ENCODE data around the gene CCDC124.
"Not testable (repeated sequence)": the region's sequence is repeated elsewhere in the genome, so short reads cannot be mapped to it uniquely, and the experiment has no call there.

The CCDC124 gene, protein sequence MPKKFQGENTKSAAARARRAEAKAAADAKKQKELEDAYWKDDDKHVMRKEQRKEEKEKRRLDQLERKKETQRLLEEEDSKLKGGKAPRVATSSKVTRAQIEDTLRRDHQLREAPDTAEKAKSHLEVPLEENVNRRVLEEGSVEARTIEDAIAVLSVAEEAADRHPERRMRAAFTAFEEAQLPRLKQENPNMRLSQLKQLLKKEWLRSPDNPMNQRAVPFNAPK

DNA sequence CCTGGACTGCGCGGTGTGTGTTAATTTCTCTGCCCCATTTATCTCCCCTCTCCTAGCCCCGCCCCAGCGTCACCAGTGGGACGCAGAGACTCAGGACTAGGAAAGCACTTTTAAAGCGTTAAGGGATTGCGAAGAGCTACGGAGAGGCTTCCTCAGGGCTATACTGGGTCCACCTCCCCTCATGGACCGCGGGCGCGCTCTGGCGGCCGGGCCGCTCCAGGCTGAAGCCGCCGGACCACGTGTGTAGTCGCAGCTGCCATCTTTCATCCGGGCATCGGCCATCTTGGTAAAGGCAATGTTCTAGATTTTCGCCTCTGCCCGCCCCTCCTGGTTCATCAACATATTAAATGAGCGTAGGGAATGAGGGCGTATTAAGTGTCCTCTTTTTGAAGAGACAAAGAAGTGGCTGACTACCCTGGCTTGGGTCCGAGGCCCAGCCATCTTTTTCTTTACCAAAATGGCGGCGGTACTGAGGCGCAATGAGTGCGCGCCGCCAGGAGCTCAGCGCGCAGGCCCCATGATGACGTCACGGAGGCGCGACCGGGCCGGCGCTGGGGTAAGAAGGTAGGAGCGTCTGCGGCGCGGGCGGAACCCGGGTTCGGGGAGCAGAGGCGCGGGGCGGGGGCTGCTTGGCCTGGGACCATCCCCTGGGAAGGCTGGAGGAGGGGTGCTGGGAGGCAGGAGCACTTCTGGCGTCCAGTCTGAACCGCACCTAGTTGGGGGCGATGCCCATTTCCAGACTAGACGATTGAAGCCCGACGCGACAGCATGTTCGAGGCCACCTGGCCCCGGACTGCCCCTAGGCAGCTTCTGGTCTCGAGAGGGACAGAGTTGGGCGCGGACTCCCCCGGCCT, at the start of gene CCDC124:
TSS of gene CCDC124 (plus strand) at position 531 of the 854 bp plus-strand sequence. CDS start 3,406 bp downstream, outside the sequence.
- DNase-seq: peak; percentile 95 to 97
- TF ChIP-seq POLR2A (IDR thresholded peaks at IDR 0.05; ENCODE audit: low read length) (peak; percentile 84), GATA1 (IDR thresholded peaks at IDR 0.05; ENCODE audit: low read depth, low read length) (no peak)

DNA sequence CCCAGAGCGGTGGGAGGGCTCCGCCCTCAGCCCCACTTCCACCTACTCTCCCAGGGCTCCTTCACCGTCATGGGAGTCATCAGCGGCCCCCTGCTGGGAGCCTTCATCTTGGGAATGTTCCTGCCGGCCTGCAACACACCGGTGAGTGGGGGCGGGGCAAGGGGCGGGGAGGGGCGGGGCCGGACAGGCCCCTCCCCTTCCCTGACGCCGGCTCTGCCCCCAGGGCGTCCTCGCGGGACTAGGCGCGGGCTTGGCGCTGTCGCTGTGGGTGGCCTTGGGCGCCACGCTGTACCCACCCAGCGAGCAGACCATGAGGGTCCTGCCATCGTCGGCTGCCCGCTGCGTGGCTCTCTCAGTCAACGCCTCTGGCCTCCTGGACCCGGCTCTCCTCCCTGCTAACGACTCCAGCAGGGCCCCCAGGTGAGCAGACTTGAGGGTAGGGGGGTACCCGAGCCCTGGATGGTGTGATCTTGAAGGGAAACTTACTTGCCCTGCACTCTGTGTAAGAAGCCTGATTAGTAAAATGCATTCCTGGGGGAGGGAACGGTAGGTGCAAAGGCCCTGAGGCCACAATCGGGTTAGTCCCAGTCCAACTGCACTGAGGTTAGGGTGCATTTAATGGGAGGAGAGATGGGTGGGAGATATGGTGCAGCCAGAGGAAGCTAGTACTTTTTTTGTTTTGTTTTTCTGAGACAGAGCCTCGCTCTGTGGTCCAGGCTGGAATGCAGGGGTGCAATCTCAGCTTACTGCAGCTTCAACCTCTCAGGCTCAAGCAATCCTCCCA, 49.0 kb upstream of the CCDC124 start:
- no peak for TF ChIP-seq GATA1 (IDR thresholded peaks at IDR 0.05; ENCODE audit: low read depth, low read length)
- no peak for TF ChIP-seq POLR2A (IDR thresholded peaks at IDR 0.05; ENCODE audit: low read length)
- DNase-seq: no peak

DNA sequence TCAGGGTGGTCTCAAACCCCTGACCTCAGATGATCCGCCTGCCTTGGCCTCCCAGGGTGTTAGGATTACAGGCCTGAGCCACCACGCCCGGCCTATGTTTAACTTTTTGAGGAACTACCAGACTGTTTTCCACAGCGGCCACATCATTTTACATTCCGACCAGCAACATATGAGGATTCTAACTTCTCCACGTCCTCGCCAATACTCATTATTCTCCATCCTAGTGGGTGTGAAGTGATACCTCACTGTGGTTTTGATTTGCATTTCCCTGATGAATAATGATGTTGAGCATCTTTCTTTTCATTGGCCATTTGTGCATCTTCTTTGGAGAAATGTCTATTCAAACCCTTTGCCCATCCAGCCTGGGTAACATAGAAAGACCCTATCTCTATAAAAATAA, 46.3 kb upstream of the CCDC124 start:
- no peak for TF ChIP-seq GATA1 (IDR thresholded peaks at IDR 0.05; ENCODE audit: low read depth, low read length)
- no peak for TF ChIP-seq POLR2A (IDR thresholded peaks at IDR 0.05; ENCODE audit: low read length)
- DNase-seq: no peak

DNA sequence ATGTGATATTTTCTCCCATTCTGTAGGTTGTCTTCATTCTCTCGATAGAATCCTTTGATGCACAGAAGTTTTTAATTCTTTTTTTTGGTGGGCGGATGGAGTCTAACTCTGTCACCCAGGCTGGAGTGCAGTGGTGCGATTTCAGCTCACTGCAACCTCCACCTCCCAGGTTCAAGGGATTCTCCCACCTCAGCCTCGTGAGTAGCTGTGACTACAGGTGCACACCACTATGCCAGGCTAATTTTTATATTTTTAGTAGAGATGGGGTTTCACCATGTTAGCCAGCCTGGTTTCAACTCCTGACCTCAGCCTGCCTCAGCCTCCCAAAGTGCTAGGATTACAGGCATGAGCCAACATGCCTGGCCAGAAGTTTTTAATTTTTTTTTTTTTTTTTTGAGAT, 45.6 kb upstream of the CCDC124 start:
- DNase-seq: not testable (repeated sequence)

DNA sequence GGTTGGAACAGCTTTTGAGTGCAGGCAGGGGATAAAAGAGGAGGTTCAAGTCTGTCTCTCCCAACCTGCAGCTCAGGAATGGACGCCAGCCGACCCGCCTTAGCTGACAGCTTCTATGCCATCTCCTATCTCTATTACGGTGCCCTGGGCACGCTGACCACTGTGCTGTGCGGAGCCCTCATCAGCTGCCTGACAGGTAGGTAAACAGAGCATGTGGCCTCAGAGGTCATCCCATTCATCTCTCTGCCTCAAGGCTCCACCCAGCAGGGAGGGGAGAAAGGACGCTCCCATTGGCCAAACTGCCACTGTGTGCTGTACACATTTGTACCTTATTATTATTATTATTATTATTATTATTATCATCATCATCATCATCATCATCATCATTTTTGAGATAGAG, 44.6 kb upstream of the CCDC124 start:
- TF ChIP-seq POLR2A (IDR thresholded peaks at IDR 0.05; ENCODE audit: low read length) (no peak), GATA1 (IDR thresholded peaks at IDR 0.05; ENCODE audit: low read depth, low read length) (no peak)
- DNase-seq: no peak

- peak in 1 of 2 experiments; percentile 35 for DNase-seq
Measured at GRCh38 chr19:17889609-17890214, 43.1 kb upstream of the CCDC124 start.

GRCh38 chr19:17893766-17894165, 39.0 kb upstream of the CCDC124 start:
- TF ChIP-seq POLR2A (IDR thresholded peaks at IDR 0.05; ENCODE audit: low read length) (no peak), GATA1 (IDR thresholded peaks at IDR 0.05; ENCODE audit: low read depth, low read length) (no peak)
- no peak for DNase-seq

More at GRCh38 chr19:17889609-17890214, 43.1 kb upstream of the CCDC124 start:
- no peak for TF ChIP-seq POLR2A (IDR thresholded peaks at IDR 0.05; ENCODE audit: low read length)

DNA sequence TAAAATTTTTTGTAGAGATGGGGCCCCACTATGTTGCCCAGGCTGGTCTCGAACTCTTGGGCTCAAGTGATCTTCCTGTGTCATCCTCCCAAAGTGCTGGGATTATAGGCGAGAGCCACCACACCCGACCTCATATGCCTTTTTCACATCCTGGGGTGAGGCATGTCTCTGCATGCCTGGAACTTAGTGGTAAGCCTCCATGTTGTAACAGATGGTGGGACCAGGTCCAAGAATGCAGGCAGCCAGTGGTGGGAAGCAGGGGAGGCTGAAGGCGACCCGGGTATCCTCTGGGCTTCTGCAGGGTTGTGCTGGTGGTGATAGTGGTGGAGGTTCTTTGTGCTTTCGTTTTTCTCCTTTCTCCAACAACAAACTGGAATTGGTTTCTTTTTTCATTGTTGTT, 30.1 kb upstream of the CCDC124 start:
- TF ChIP-seq POLR2A (IDR thresholded peaks at IDR 0.05; ENCODE audit: low read length) (no peak), GATA1 (IDR thresholded peaks at IDR 0.05; ENCODE audit: low read depth, low read length) (no peak)
- no peak for DNase-seq

DNA sequence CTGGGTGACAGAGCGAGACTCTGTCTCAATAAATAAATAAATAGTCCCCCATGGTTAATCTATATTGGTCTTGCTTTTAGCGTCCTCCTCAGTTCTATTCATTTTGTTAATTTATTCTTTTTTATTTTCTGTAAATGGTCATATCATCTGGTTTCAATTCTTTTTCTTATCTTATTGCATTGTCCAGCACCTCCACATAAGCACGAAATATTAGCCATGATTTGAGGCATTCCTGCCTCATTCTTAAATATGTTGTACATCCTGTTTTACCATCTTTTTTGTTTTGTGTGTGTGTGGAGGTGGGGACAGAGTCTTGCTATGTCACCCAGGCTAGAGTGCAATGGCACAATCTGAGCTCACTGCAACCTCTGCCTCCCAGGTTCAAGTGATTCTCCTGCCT, 24.6 kb upstream of the CCDC124 start:
- no peak for DNase-seq
- TF ChIP-seq GATA1 (IDR thresholded peaks at IDR 0.05; ENCODE audit: low read depth, low read length): no peak
- TF ChIP-seq POLR2A (IDR thresholded peaks at IDR 0.05; ENCODE audit: low read length): no peak

- DNase-seq: no peak
- no peak for TF ChIP-seq GATA1 (IDR thresholded peaks at IDR 0.05; ENCODE audit: low read depth, low read length)
Measured at GRCh38 chr19:17909003-17909732, 23.6 kb upstream of the CCDC124 start.

DNA sequence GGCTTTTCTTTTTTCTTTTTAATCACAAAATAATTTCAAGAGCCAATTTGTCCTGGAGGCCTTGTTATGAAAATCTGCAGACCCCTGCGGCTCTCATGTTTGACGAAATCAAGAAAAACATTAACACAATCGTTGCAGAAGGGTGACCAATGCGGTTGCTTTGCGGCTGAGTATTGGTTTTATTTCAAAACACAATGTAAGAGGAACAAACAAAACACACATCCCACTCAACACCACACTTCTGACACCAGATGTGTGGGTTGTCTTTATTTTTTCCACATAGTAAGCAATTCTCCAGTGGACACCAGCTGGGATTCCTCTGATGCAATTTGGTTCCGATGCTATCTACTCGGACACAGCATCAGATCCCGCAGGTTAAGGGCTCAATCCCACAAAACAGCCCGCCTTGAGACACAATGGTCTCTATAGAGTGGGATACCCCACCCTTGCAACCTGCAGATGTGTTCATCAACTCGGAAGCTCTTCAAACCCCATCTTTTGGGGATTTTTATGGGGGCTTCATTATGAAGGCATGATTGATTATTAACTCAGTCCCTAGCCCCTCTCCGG, 21.9 kb upstream of the CCDC124 start:
- no peak for DNase-seq
- no peak for TF ChIP-seq GATA1 (IDR thresholded peaks at IDR 0.05; ENCODE audit: low read depth, low read length)
- TF ChIP-seq POLR2A (IDR thresholded peaks at IDR 0.05; ENCODE audit: low read length): no peak

- DNase-seq: no peak
- TF ChIP-seq GATA1 (IDR thresholded peaks at IDR 0.05; ENCODE audit: low read depth, low read length): no peak
- TF ChIP-seq POLR2A (IDR thresholded peaks at IDR 0.05; ENCODE audit: low read length): no peak
Measured at GRCh38 chr19:17915940-17916593, 16.7 kb upstream of the CCDC124 start.

DNA sequence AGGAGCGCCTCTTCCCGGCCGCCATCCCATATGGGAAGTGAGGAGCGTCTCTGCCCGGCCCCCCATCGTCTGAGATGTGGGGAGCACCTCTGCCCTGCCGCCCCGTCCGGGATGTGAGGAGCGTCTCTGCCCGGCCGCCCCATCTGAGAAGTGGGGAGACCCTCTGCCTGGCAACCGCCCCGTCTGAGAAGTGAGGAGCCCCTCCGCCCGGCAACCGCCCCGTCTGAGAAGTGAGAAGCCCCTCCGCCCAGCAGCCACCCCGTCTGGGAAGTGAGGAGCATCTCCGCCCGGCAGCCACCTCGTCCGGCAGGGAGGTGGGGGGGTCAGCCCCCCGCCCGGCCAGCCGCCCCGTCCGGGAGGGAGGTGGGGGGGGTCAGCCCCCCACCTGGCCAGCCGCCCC, 14.7 kb upstream of the CCDC124 start:
- not testable (repeated sequence) for DNase-seq

DNA sequence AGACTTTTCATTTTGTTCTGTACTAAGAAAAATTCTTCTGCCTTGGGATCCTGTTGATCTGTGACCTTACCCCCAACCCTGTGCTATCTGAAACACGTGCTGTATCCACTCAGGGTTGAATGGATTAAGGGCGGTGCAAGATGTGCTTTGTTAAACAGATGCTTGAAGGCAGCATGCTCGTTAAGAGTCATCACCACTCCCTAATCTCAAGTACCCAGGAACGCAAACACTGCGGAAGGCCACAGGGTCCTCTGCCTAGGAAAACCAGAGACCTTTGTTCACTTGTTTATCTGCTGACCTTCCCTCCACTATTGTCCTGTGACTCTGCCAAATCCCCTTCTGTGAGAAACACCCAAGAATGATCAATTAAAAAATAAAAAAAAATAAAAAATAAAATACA, 13.7 kb upstream of the CCDC124 start:
- DNase-seq: not testable (repeated sequence)

All from erythroblast (primary cell).